ENCODE results near the gene DCST2. TPM values are rescaled to one million over a fixed set of nuclear protein-coding genes. Genes with fewer than 3 reads are reported as not detected.

Gene DCST2
- total RNA-seq, 1 donor from 2014 or later = 0.41 TPM

DNA sequence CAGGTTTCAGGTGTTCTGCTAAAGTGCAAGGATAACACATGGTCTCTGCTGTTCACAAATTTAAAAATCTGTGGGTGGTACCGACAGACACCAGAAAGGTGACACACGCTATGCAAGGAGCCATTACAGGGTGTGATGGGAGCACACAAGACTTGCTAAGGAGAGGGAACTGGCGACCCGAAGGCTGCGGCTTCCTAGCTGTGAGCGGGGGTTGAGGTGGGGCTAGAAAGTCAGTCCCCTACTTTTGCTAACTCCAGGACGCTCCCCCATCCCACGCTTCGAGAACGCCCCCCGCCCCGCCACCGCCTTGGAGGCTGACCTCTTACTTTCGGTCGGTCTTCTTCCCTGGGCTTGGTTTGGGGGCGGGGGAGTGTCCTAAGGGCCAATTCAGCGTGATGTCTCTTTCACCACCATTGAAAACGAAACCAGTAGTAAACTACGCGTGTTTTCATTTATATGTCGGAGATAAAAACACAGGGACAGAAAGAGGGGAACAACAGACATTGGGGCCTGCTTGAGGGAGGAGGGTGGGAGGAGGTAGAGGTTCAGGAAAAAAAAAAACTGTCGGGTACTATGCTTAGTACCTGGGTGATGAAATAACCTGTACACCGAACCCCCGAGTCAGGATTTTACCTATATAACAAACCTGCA, 58.0 kb downstream of the DCST2 start:
- peak; percentile 69 for DNase-seq

- peak; percentile 100 for DNase-seq
Measured at GRCh38 chr1:154974808-154975408, 58.7 kb downstream of the DCST2 start.

GRCh38 chr1:154974102-154974807, 59.3 kb downstream of the DCST2 start, which contains the start of gene CKS1B:
Gene CKS1B (plus strand): TSS chr1:154974681. CDS start chr1:154974746, 65 bp downstream.
- peak; percentile 100 for DNase-seq

- peak; percentile 96 for DNase-seq
Measured at GRCh38 chr1:154973344-154974101, 60.1 kb downstream of the DCST2 start.

GRCh38 chr1:154972517-154973343, 60.9 kb downstream of the DCST2 start:
- DNase-seq = peak; percentile 50

DNA sequence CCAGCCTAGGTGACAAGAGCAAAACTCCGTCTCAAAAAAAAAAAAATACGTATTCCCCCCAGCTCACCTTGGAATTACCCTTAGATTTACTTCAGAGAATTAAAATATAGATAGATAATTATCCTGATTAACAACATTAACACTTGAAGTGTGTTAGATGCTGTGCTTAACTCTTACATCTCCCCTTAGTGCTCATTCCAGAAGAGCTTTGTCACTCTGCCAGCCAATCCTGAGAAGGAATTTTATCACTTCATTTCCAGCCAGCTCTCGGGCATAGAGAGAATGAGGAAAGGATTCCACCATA, 61.4 kb downstream of the DCST2 start:
- DNase-seq = no peak

DNA sequence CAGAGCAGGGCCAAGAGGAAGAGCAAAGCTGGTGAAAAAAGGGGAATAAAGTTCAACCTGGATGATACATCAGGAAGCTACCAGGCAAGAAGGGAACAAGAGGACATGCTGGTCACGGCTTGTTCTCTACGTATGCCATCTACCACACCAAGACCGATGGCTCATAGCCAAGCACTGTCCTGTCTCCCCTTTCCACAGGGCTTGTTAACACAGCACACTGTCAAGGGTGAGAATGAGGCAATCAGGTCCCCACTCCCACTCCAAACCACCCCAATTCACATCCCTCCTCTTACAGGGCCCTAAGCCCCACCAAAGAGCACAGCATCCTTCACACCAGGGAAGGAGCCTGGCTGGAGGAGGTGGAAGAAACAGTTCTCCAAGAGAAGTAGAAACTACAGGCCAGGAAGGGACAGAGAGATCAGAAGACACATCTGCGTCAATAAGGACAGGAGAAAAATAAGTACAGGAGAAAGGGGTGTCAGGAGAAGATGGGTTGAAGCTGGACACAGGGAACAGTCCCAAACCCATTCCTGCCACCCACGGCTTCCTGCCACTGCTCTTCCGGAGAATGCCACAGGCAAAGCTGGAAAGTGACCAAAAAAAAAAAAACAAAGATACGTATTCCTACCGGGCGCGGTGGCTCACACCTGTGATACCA, 62.1 kb downstream of the DCST2 start:
- peak; percentile 26 for DNase-seq

GRCh38 chr1:154970631-154971340, 62.8 kb downstream of the DCST2 start, which contains the start of gene SHC1:
Gene SHC1 (minus strand): TSS chr1:154970747. CDS start chr1:154970526, 221 bp downstream.
- peak; percentile 97 for DNase-seq

DNA sequence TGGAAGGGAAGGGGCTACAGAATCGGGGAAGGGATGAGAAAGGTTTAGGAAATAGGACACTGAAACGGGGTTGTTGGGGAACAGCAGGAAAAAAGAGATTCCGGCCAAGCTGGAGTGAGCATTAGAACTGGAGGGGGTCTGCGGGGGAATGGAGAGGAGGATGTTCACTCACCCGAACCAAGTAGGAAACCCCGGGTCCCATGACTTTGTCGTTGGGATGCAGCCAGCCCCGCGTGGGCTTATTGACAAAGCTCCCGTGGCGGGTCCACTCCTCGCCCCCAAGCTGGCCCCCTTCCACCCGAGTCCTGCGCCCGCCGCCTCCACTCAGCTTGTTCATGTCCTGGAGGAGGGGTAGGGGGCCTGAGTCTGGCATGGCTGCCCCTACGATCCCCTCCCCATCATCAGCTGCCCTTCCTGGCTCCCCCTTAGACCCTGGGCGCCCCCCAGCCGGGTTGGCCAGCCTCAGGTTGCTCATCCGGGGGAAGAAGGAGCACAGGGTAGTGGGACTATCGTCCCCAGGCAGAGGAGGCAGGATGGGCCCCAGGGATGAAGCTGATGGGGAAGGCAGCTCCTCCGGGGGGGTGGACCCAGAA, 63.6 kb downstream of the DCST2 start:
- peak; percentile 25 for DNase-seq

- DNase-seq = no peak
Measured at GRCh38 chr1:154969246-154969645, 64.3 kb downstream of the DCST2 start.

DNA sequence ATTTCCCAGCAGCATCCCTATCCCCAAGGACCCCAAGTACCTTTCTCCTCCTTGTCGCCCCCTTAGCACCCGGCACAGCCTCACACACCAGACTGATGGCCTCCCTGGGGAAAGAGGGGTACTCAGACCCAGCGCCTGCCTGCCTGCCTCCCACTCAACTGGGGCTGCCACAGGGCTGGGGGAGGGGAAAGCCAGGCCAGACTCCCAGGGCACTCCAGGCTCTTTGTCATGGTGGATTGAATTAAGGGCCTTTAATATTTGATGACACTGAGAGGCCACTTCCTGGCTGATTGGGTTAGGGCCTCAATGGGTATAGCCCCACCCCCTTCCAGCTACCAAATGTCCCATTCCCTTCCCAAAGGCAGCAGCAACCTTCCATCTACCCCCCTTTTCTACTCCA, 64.8 kb downstream of the DCST2 start:
- no peak for DNase-seq

Small RNA genes within 50 kb of the gene (small RNA-seq; reads per million reads assigned to genes)
- not detected for gene MIR4258 (ENCODE audit: low replicate concordance)

Other genes with a start within 250 kb of the DCST2 start
- gene KCNN3, start 163.5 kb downstream of the DCST2 start, total RNA-seq = 10.8 TPM
- gene PMVK, start 97.1 kb downstream of the DCST2 start, total RNA-seq = 15.7 TPM
- gene PBXIP1, start 77.7 kb downstream of the DCST2 start, total RNA-seq = 222 TPM
- gene PYGO2, start 72.0 kb downstream of the DCST2 start, total RNA-seq = 18.1 TPM
- gene SHC1, start 63.0 kb downstream of the DCST2 start, total RNA-seq = 67.9 TPM
- 35.2 TPM for gene CKS1B, start 59.1 kb downstream of the DCST2 start, total RNA-seq
- gene FLAD1, start 50.4 kb downstream of the DCST2 start, total RNA-seq = 17.0 TPM
- gene LENEP, start 40.2 kb downstream of the DCST2 start, total RNA-seq = not detected
- gene ZBTB7B, start 31.0 kb downstream of the DCST2 start, total RNA-seq = 24.9 TPM
- not detected for gene DCST1, start within 50 bp of the DCST2 start, total RNA-seq
- gene ADAM15, start 17.5 kb upstream of the DCST2 start, total RNA-seq = 62.6 TPM
- 5.0 TPM for gene EFNA4, start 30.0 kb upstream of the DCST2 start, total RNA-seq
- gene EFNA3, start 45.1 kb upstream of the DCST2 start, total RNA-seq = 0.92 TPM
- 25.4 TPM for gene EFNA1, start 94.1 kb upstream of the DCST2 start, total RNA-seq
- 11.5 TPM for gene SLC50A1, start 102.1 kb upstream of the DCST2 start, total RNA-seq
- gene DPM3, start 106.8 kb upstream of the DCST2 start, total RNA-seq = 20.4 TPM
- 29.6 TPM for gene KRTCAP2, start 139.5 kb upstream of the DCST2 start, total RNA-seq
- 0.72 TPM for gene TRIM46, start 140.1 kb upstream of the DCST2 start, total RNA-seq
- gene THBS3, start 174.1 kb upstream of the DCST2 start, total RNA-seq = 61.0 TPM
- 26.2 TPM for gene MTX1, start 174.9 kb upstream of the DCST2 start, total RNA-seq
- gene ENTREP3, start 221.7 kb upstream of the DCST2 start, total RNA-seq = 6.9 TPM
- gene SCAMP3, start 228.6 kb upstream of the DCST2 start, total RNA-seq = 22.1 TPM
- gene CLK2, start 239.7 kb upstream of the DCST2 start, total RNA-seq = 26.1 TPM
- 1.6 TPM for gene HCN3, start 243.7 kb upstream of the DCST2 start, total RNA-seq

Measured in tongue (tissue), 3 donors.